ENCODE results near the gene NAV2. TPM values are rescaled to one million over a fixed set of nuclear protein-coding genes. Genes with fewer than 3 reads are reported as not detected.

NAV2 gene
- total RNA-seq, 2 experiments from 2014 or later: 0.23 to 0.36 TPM

GRCh38 chr11:19734171-19734570 lies 21.5 kb downstream of the NAV2 start:
- ATAC-seq: no peak
- ChIA-PET POLR2A (no interaction called here), CTCF (interaction anchor here (2.6 to 3.1 kb wide), 2 partner anchors 9 to 170 kb away, joined by 10 to 12 read pairs; no protein-coding TSS in a partner anchor)
- Mint-ChIP-seq H3K4me3 (no peak overlapping the region), H3K36me3 (ENCODE audit: low read depth) (no peaks in the 10 kb centered on the region), H3K27ac (no peak overlapping the region), H3K27me3 (no peaks in the 10 kb centered on the region), H3K9me3 (no peaks in the 10 kb centered on the region), H3K4me1 (ENCODE audit: low read depth) (no peaks in the 10 kb centered on the region)
- no peak for TF ChIP-seq CTCF (IDR thresholded peaks at IDR 0.05)
- DNase-seq: no peak
- intact Hi-C loops (cut with micrococcal nuclease): no loop called here

GRCh38 chr11:19735157-19735908 lies 22.7 kb downstream of the NAV2 start:
- TF ChIP-seq CTCF (IDR thresholded peaks at IDR 0.05): no peak
- Mint-ChIP-seq H3K36me3 (ENCODE audit: low read depth) (no peaks in the 10 kb centered on the region), H3K9me3 (no peaks in the 10 kb centered on the region), H3K27ac (no peak overlapping the region), H3K4me1 (ENCODE audit: low read depth) (no peaks in the 10 kb centered on the region), H3K27me3 (no peaks in the 10 kb centered on the region), H3K4me3 (no peak overlapping the region)
- ATAC-seq (no peak), DNase-seq (no peak)
- intact Hi-C loops (cut with micrococcal nuclease): no loop called here
- ChIA-PET CTCF (interaction anchor here (1.4 to 2.6 kb wide), 2 partner anchors 170 to 171 kb away, joined by 5 to 12 read pairs; no protein-coding TSS in a partner anchor), POLR2A (no interaction called here)

- ChIA-PET POLR2A (no interaction called here), CTCF (interaction anchor here (0.8 to 2.6 kb wide), 3 partner anchors 20 to 172 kb away, joined by 3 to 12 read pairs (median 5); no protein-coding TSS in a partner anchor)
- no peaks in the 10 kb centered on the region for H3K4me1 Mint-ChIP-seq (ENCODE audit: low read depth)
- no peaks in the 10 kb centered on the region for H3K36me3 Mint-ChIP-seq (ENCODE audit: low read depth)
- DNase-seq: no peak
- no peak for ATAC-seq
- no peaks in the 10 kb centered on the region for H3K9me3 Mint-ChIP-seq
- no peak for TF ChIP-seq CTCF (IDR thresholded peaks at IDR 0.05)
- intact Hi-C loops (cut with micrococcal nuclease): no loop called here
- no peak overlapping the region for H3K27ac Mint-ChIP-seq
- no peaks in the 10 kb centered on the region for H3K27me3 Mint-ChIP-seq
- no peak overlapping the region for H3K4me3 Mint-ChIP-seq
Observed at GRCh38 chr11:19735909-19736498, 23.4 kb downstream of the NAV2 start.

- ChIA-PET POLR2A (no interaction called here), CTCF (interaction anchor here (0.8 to 3.7 kb wide), 2 partner anchors 21 to 173 kb away, joined by 3 to 21 read pairs; no protein-coding TSS in a partner anchor)
- no peak overlapping the region for H3K27ac Mint-ChIP-seq
- peaks cover under 1% of the 10 kb centered on the region for H3K27me3 Mint-ChIP-seq
- DNase-seq (no peak), ATAC-seq (no peak)
- H3K4me3 Mint-ChIP-seq: no peak overlapping the region
- H3K9me3 Mint-ChIP-seq: no peaks in the 10 kb centered on the region
- intact Hi-C loops (cut with micrococcal nuclease): no loop called here
- H3K4me1 Mint-ChIP-seq (ENCODE audit: low read depth): no peaks in the 10 kb centered on the region
- no peak for TF ChIP-seq CTCF (IDR thresholded peaks at IDR 0.05)
- H3K36me3 Mint-ChIP-seq (ENCODE audit: low read depth): no peaks in the 10 kb centered on the region
Observed at GRCh38 chr11:19736831-19737230, 24.2 kb downstream of the NAV2 start.

- H3K36me3 Mint-ChIP-seq (ENCODE audit: low read depth): no peaks in the 10 kb centered on the region
- no peaks in the 10 kb centered on the region for H3K9me3 Mint-ChIP-seq
- TF ChIP-seq CTCF (IDR thresholded peaks at IDR 0.05): no peak
- ATAC-seq (no peak), DNase-seq (no peak)
- ChIA-PET POLR2A (no interaction called here), CTCF (interaction anchor here (0.7 to 3.7 kb wide), 2 partner anchors 174 to 667 kb away, joined by 3 to 21 read pairs; no protein-coding TSS in a partner anchor)
- no peak overlapping the region for H3K27ac Mint-ChIP-seq
- no peak overlapping the region for H3K4me3 Mint-ChIP-seq
- intact Hi-C loops (cut with micrococcal nuclease): no loop called here
- H3K4me1 Mint-ChIP-seq (ENCODE audit: low read depth): no peaks in the 10 kb centered on the region
- peaks cover 5% of the 10 kb centered on the region for H3K27me3 Mint-ChIP-seq
Observed at GRCh38 chr11:19737575-19737974, 24.9 kb downstream of the NAV2 start.
